ENCODE measurements around the gene CAT. TPM values are rescaled to one million over a fixed set of nuclear protein-coding genes. Genes with fewer than 3 reads are reported as not detected.

The CAT gene
- total and polyA plus RNA-seq, 9 donors, result 38.5 to 125 (median 53.9) TPM

DNA sequence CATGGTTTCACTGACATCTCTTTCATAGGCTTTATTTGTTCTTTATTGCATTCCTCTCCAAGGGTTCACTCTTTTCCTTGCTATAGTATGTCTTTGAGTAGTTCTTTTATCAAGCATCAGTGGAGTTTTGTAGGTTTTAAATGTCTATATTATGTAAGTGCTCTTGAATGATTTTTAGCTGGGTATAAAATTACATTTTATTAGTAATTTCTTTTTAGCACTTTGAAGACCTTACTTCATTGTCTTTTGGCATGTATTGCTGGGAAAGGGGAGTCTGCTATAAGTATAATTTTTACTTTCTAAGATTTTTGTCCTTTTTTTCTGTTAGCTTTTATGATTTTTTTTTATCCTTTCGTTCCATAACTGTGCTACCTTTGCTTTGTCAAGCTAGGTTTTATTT, 25.5 kb upstream of the CAT start:
- H3K36me3 ChIP-seq, result no peaks in the 10 kb centered on the region
- DNase-seq, result no peak
- H3K9me3 ChIP-seq, result no peaks in the 10 kb centered on the region
- no peak overlapping the region for H3K27ac ChIP-seq
- H3K4me1 ChIP-seq (ENCODE audit: insufficient read depth), result no peaks in the 10 kb centered on the region
- H3K27me3 ChIP-seq, result no peaks in the 10 kb centered on the region
- intact Hi-C loops (cut with DNase I), result no loop called here
- TF ChIP-seq POLR2A (IDR thresholded peaks at IDR 0.05), result no peak
- TF ChIP-seq EP300 (IDR thresholded peaks at IDR 0.05), result no peak
- TF ChIP-seq, protein P1, sequence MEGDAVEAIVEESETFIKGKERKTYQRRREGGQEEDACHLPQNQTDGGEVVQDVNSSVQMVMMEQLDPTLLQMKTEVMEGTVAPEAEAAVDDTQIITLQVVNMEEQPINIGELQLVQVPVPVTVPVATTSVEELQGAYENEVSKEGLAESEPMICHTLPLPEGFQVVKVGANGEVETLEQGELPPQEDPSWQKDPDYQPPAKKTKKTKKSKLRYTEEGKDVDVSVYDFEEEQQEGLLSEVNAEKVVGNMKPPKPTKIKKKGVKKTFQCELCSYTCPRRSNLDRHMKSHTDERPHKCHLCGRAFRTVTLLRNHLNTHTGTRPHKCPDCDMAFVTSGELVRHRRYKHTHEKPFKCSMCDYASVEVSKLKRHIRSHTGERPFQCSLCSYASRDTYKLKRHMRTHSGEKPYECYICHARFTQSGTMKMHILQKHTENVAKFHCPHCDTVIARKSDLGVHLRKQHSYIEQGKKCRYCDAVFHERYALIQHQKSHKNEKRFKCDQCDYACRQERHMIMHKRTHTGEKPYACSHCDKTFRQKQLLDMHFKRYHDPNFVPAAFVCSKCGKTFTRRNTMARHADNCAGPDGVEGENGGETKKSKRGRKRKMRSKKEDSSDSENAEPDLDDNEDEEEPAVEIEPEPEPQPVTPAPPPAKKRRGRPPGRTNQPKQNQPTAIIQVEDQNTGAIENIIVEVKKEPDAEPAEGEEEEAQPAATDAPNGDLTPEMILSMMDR (IDR thresholded peaks at IDR 0.05), result no peak
- 67 to 77% (median 67%) methylated on average over 1 of the region's 1 CpG for WGBS, 3 donors
- H3K4me3 ChIP-seq, result no peak overlapping the region

DNA sequence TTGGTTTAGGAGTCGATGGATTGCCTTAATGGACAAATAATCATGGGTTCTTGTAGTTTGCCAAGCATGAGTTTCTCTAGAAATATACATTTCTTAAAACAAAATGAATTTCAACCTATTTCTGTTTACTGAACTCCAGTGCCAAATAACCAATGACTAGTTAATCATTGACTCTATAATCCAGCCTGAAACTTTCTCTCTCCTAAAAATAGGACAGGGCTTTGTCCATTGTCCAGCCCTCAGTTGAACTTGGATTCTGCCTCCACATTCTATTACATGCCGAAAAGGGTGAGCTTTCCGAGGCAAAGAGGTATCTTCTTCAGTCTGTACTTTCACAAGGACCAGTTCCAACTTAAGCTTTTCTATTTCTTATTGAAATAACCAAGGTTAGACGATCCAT, 23.2 kb upstream of the CAT start:
- Histone ChIP-seq H3K4me3 (no peak overlapping the region), H3K36me3 (no peaks in the 10 kb centered on the region), H3K27me3 (no peaks in the 10 kb centered on the region), H3K9me3 (no peaks in the 10 kb centered on the region), H3K27ac (no peak overlapping the region), H3K4me1 (ENCODE audit: insufficient read depth) (no peaks in the 10 kb centered on the region)
- DNase-seq, result no peak
- TF ChIP-seq POLR2A (IDR thresholded peaks at IDR 0.05) (no peak), EP300 (IDR thresholded peaks at IDR 0.05) (no peak)
- TF ChIP-seq, protein P1 (IDR thresholded peaks at IDR 0.05), result no peak
- 51 to 57% (median 53%) methylated on average over 4 of the region's 4 CpGs for WGBS, 3 donors
- intact Hi-C loops (cut with DNase I), result no loop called here

DNA sequence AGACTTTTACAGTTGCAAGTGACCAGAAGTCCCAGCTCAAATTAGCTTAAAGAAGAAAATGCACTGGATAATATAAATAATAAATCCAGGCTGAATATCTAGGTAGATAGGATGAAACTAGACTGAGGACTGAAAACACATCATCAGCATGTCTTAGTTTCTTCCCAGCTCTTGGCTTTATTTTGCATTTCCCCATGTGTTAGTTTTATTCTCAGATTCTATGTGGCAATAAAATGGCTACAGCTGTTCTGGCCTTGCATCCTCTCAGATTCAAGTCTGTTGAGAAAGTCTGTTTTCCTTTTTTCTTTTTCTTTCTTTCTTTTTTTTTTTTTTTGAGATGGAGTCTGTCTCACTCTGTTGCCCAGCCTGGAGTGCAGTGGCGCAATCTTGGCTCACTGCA, 22.6 kb upstream of the CAT start:
- no peaks in the 10 kb centered on the region for H3K4me1 ChIP-seq (ENCODE audit: insufficient read depth)
- 0 to 55% (median 42%) methylated on average over 1 of the region's 1 CpG for WGBS, 3 donors
- no peaks in the 10 kb centered on the region for H3K27me3 ChIP-seq
- DNase-seq, result no peak
- no peak for TF ChIP-seq EP300 (IDR thresholded peaks at IDR 0.05)
- TF ChIP-seq, protein P1 (IDR thresholded peaks at IDR 0.05), result no peak
- no peak for TF ChIP-seq POLR2A (IDR thresholded peaks at IDR 0.05)
- H3K4me3 ChIP-seq, result no peak overlapping the region
- intact Hi-C loops (cut with DNase I), result no loop called here
- H3K9me3 ChIP-seq, result no peaks in the 10 kb centered on the region
- no peak overlapping the region for H3K27ac ChIP-seq
- H3K36me3 ChIP-seq, result no peaks in the 10 kb centered on the region

DNA sequence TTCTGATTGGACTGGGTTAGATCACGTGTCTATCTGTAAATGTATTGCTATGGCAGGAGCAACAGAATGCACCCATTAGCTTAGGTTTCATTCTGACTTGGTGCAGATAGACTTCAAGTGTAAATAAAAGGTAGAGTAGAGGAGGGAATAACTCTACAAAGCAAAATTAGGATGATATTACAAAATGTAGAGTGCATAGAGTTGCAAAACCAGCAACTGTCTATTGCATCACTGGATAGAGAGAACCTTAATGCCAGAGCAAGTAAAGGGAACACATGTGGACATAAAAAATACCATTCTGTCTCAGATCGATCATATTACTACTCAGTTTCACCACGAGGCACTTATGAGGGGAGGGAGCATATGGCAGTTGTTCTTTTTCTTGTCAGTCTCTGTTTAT, 22.0 kb upstream of the CAT start:
- TF ChIP-seq POLR2A (IDR thresholded peaks at IDR 0.05) (no peak), EP300 (IDR thresholded peaks at IDR 0.05) (no peak)
- TF ChIP-seq, protein P1 (IDR thresholded peaks at IDR 0.05), result no peak
- no peak for DNase-seq
- H3K4me3 ChIP-seq, result no peak overlapping the region
- intact Hi-C loops (cut with DNase I), result no loop called here
- H3K27ac ChIP-seq, result no peak overlapping the region
- no peaks in the 10 kb centered on the region for H3K4me1 ChIP-seq (ENCODE audit: insufficient read depth)
- WGBS, 3 donors, result 40 to 49% (median 41%) methylated on average over 3 of the region's 3 CpGs
- H3K36me3 ChIP-seq, result no peaks in the 10 kb centered on the region
- no peaks in the 10 kb centered on the region for H3K9me3 ChIP-seq
- no peaks in the 10 kb centered on the region for H3K27me3 ChIP-seq

DNA sequence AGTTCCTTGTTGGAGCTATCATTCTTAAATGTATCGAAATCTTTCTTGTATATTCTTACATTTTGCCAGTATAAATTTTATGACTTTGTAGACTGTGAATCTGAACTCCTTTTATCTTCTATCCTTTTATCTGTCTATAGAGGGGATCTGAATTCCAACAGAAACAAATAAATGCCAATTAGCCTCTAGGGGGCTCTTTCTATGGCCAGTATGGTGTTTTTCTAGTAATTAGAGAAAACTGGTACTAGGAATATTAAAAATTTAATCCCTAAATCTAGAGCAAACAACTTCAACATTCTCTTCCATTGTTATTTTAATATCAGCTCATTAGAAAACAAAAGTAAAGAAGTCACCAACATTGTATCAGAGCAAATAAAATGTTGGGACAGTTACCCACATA, 21.5 kb upstream of the CAT start:
- no peak for TF ChIP-seq POLR2A (IDR thresholded peaks at IDR 0.05)
- no peak for TF ChIP-seq EP300 (IDR thresholded peaks at IDR 0.05)
- TF ChIP-seq, protein P1 (IDR thresholded peaks at IDR 0.05), result no peak
- Histone ChIP-seq H3K27ac (no peak overlapping the region), H3K4me3 (no peak overlapping the region), H3K27me3 (no peaks in the 10 kb centered on the region), H3K36me3 (no peaks in the 10 kb centered on the region), H3K9me3 (no peaks in the 10 kb centered on the region), H3K4me1 (ENCODE audit: insufficient read depth) (no peaks in the 10 kb centered on the region)
- DNase-seq, result no peak
- 85 to 91% (median 89%) methylated on average over 1 of the region's 1 CpG for WGBS, 3 donors
- intact Hi-C loops (cut with DNase I), result no loop called here
